IMR-90 (cell line): Measurements from ENCODE around the gene AMOTL2. TPM values are rescaled to one million over a fixed set of nuclear protein-coding genes. Genes with fewer than 3 reads are reported as not detected.

Source experiments
- ATAC-seq: fragments of 200-7000 bp; cut with Tn5 transposase; 2 replicates; pipeline ENCODE4 v1.9.1; 2020; ENCODE audit warnings: low read depth, mild to moderate bottlenecking, moderate library complexity
- BruUV-seq: library from RNA; stranded (reverse); fragments of 400-500 nt; replicated peaks from 2 replicates; lab custom pipeline; 2021; lab: Mats Ljungman, UMichigan
- CTCF ChIA-PET: fragments of 300-600 bp; formaldehyde crosslinking; extraction: SDS; loops from one replicate; lab custom pipeline; 2021; ENCODE audit warnings: antibody characterized with exemption; lab: Yijun Ruan, JAX
- POLR2A ChIA-PET: fragments of 300-600 bp; sonication (Branson Sonifier 250); formaldehyde crosslinking; loops from one replicate; lab custom pipeline; 2022; ENCODE audit warnings: antibody characterized with exemption; ENCODE audit not compliant: unreplicated experiment; lab: Charles Lee
- DNase-seq: peaks from one replicate; pipeline ENCODE4 v3.0.0; 2013
- H2AFZ ChIP-seq: replicated peaks from 2 replicates; pipeline ENCODE3; 2013; ENCODE audit warnings: low read length, mild to moderate bottlenecking; ENCODE audit not compliant: poor library complexity
- H2AK5ac ChIP-seq: 2 replicates; pipeline ENCODE4 v1.6.1; 2013; ENCODE audit warnings: low read depth, low read length, inconsistent platforms
- H2AK9ac ChIP-seq: replicated peaks from 2 replicates; pipeline ENCODE3; 2013; ENCODE audit warnings: mild to moderate bottlenecking, low read depth, low read length, moderate library complexity; ENCODE audit not compliant: poor library complexity
- H2BK120ac ChIP-seq: 2 replicates; pipeline ENCODE4 v1.6.1; 2013; ENCODE audit warnings: low read depth, low read length, inconsistent platforms
- H2BK15ac ChIP-seq: 3 replicates; pipeline ENCODE4 v1.6.1; 2013; ENCODE audit warnings: low read depth, low read length, inconsistent platforms
- H2BK20ac ChIP-seq: 2 replicates; pipeline ENCODE4 v1.6.1; 2013; ENCODE audit warnings: low read depth, mild to moderate bottlenecking, inconsistent platforms, low read length, moderate library complexity
- H2BK5ac ChIP-seq: 2 replicates; pipeline ENCODE4 v1.6.1; 2013; ENCODE audit warnings: mild to moderate bottlenecking, low read depth, low read length, inconsistent platforms; ENCODE audit not compliant: poor library complexity, severe bottlenecking
- H3K14ac ChIP-seq: replicated peaks from 2 replicates; pipeline ENCODE4 v1.6.1; 2013; ENCODE audit warnings: low read depth, low read length, inconsistent platforms
- H3K18ac ChIP-seq: 2 replicates; pipeline ENCODE4 v1.6.1; 2013; ENCODE audit warnings: low read depth, low read length, control low read depth
- H3K23ac ChIP-seq: 2 replicates; pipeline ENCODE4 v1.6.1; 2013; ENCODE audit warnings: low read depth, low read length, inconsistent platforms
- H3K27ac ChIP-seq: 2 replicates; pipeline ENCODE4 v1.5.1; 2013; ENCODE audit warnings: mild to moderate bottlenecking, control low read depth, low read length; ENCODE audit not compliant: insufficient read depth
- H3K27me3 ChIP-seq: 2 replicates; pipeline ENCODE4 v1.6.1; 2013; ENCODE audit warnings: low read length; ENCODE audit not compliant: control insufficient read depth, insufficient read depth
- H3K36me3 ChIP-seq: 2 replicates; pipeline ENCODE4 v1.6.1; 2013; ENCODE audit warnings: low read length, mixed read lengths; ENCODE audit not compliant: control insufficient read depth, insufficient read depth
- H3K4ac ChIP-seq: 2 replicates; pipeline ENCODE4 v1.6.1; 2013; ENCODE audit warnings: low read depth, low read length, inconsistent platforms
- H3K4me1 ChIP-seq: 2 replicates; pipeline ENCODE4 v1.6.1; 2013; ENCODE audit warnings: low read length, mixed read lengths; ENCODE audit not compliant: control insufficient read depth, insufficient read depth
- H3K4me2 ChIP-seq: 2 replicates; pipeline ENCODE4 v1.6.1; 2013; ENCODE audit warnings: low read depth, mild to moderate bottlenecking, control low read depth, low read length, moderate library complexity
- H3K4me3 ChIP-seq: 2 replicates; pipeline ENCODE4 v1.5.1; 2013; ENCODE audit warnings: low read depth, mild to moderate bottlenecking, control low read depth, low read length, moderate library complexity; ENCODE audit not compliant: insufficient read depth
- H3K56ac ChIP-seq: 2 replicates; pipeline ENCODE4 v1.6.1; 2013; ENCODE audit warnings: low read length, inconsistent platforms; ENCODE audit not compliant: insufficient read depth; ENCODE audit errors: extremely low read depth
- H3K79me1 ChIP-seq, 2 experiments: 2 replicates each; pipeline ENCODE4 v1.6.1; 2013; ENCODE audit warnings: low read length in 2 of 2, inconsistent platforms in 1 of 2, low read depth in 1 of 2
- H3K9ac ChIP-seq: 2 replicates; pipeline ENCODE4 v1.6.1; 2013; ENCODE audit warnings: low read depth, low read length, control low read depth
- H3K9me1 ChIP-seq: 2 replicates; pipeline ENCODE4 v1.6.1; 2013; ENCODE audit warnings: low read length, inconsistent platforms; ENCODE audit not compliant: insufficient read depth
- H3K9me3 ChIP-seq: 2 replicates; pipeline ENCODE4 v1.6.1; 2013; ENCODE audit warnings: low read length; ENCODE audit not compliant: control insufficient read depth, insufficient read depth
- H4K20me1 ChIP-seq: 2 replicates; pipeline ENCODE4 v1.6.1; 2013; ENCODE audit warnings: low read length, inconsistent platforms; ENCODE audit not compliant: insufficient read depth
- H4K5ac ChIP-seq: 2 replicates; pipeline ENCODE4 v1.6.1; 2013; ENCODE audit warnings: mild to moderate bottlenecking, low read depth, low read length, control low read depth
- H4K8ac ChIP-seq, 2 experiments: 2 replicates each; pipeline ENCODE4 v1.6.1; 2013; ENCODE audit warnings: low read depth in 2 of 2, low read length in 2 of 2, control low read depth in 1 of 2, inconsistent platforms in 1 of 2
- H4K91ac ChIP-seq: 2 replicates; pipeline ENCODE4 v1.6.1; 2013; ENCODE audit warnings: low read depth, low read length, inconsistent platforms; ENCODE audit not compliant: insufficient read depth
- MXI1 ChIP-seq: IDR thresholded peaks from 2 replicates; pipeline ENCODE4 v1.6.1; 2012; ENCODE audit warnings: low read depth, mild to moderate bottlenecking, low read length, moderate library complexity, borderline replicate concordance
- WGBS, 2 experiments: methylation state at CpG; one replicate each; pipeline versions ENCODE4 v1.1.5 to v1.1.7; 2013; ENCODE audit warnings: missing lambda C conversion rate in 2 of 2; ENCODE audit not compliant: insufficient read length in 1 of 2; ENCODE audit errors: extremely low coverage in 2 of 2; 5-methylcytosine and 5-hydroxymethylcytosine counted together
- dilution Hi-C: fragments of 300-500 bp; cut with HindIII; formaldehyde crosslinking; loops from one replicate; pipeline ENCODE4 v1.14.3; 2018; ENCODE audit warnings: low sequenced_read_pairs; ENCODE audit not compliant: unreplicated experiment
- in situ Hi-C: fragments of 300-500 bp; cut with MboI; formaldehyde crosslinking; loops from 3 replicates; pipeline ENCODE4 v1.14.3; 2019; ENCODE audit warnings: low sequenced_read_pairs, inconsistent platforms, mixed read lengths
- intact Hi-C: fragments of 100-400 bp; cut with micrococcal nuclease; formaldehyde crosslinking; loops from 2 replicates; pipeline ENCODE4 v1.10.0; 2022
- polyA plus RNA-seq, 3 experiments: library from polyadenylated mRNA; depleted of rRNA; stranded (reverse); fragments of >200 nt; gene quantifications; 2 replicates each; pipeline ENCODE4 v1.2.3, GENCODE V29; 2012; ENCODE audit warnings: low replicate concordance in 1 of 3
- total RNA-seq: library from RNA; depleted of rRNA; stranded (reverse); fragments of >200 nt; gene quantifications from 2 replicates; pipeline ENCODE4 v1.2.3, GENCODE V29; 2012

AMOTL2 gene
- total and polyA plus RNA-seq, 2 of the 4 experiments (the other 2 are of a cell fraction): 162 to 176 TPM

GRCh38 chr3:134376385-134376765 lies 2.1 kb upstream of the AMOTL2 start:
- H4K20me1 ChIP-seq: peaks cover 25% of the 10 kb centered on the region
- dilution Hi-C loops (no loop called here), intact Hi-C loops (no loop called here), in situ Hi-C loops (no loop called here)
- H2BK5ac ChIP-seq: no peak overlapping the region
- H2AK9ac ChIP-seq: no peak overlapping the region
- H3K14ac ChIP-seq: no peak overlapping the region
- H3K4me2 ChIP-seq: no peak overlapping the region
- H3K4me3 ChIP-seq: no peak overlapping the region
- H3K23ac ChIP-seq: no peak overlapping the region
- ChIA-PET POLR2A (interaction anchor here (0.6 kb wide), 1 partner anchor 1940 kb away, joined by 9 read pairs; no protein-coding TSS in a partner anchor), CTCF (interaction anchor here (0.8 kb wide), 1 partner anchor 97 kb away, joined by 4 read pairs; no protein-coding TSS in a partner anchor)
- peak overlapping the region; percentile 33 for H2AFZ ChIP-seq
- 0 out of 3 replicates have a peak overlapping the region, but pooled peaks have one; percentile 100 for H2BK15ac ChIP-seq
- H2BK20ac ChIP-seq: no peak overlapping the region
- 0 out of 2 replicates have a peak overlapping the region, but pooled peaks have one; percentile 37 for H4K91ac ChIP-seq
- H3K9me3 ChIP-seq: 0 out of 2 replicates have a peak, but pooled peaks cover 3% of the 10 kb centered on the region
- peaks cover 9% of the 10 kb centered on the region; the same call in 1 of the 2 replicates for H3K4me1 ChIP-seq
- no peak overlapping the region for H4K8ac ChIP-seq
- H3K9me1 ChIP-seq: peaks cover 3% of the 10 kb centered on the region; the same call in 1 of the 2 replicates
- H3K79me1 ChIP-seq: peaks cover 6 to 15% of the 10 kb centered on the region in 2 experiments; a peak in 3 of 4 replicates
- no peak overlapping the region for H3K18ac ChIP-seq
- no peak overlapping the region; the same call in 1 of the 2 replicates for H3K4ac ChIP-seq
- TF ChIP-seq MXI1: no peak
- H4K5ac ChIP-seq: no peak overlapping the region
- H3K27me3 ChIP-seq: no peaks in the 10 kb centered on the region
- H3K36me3 ChIP-seq: peaks cover 10% of the 10 kb centered on the region
- 0 out of 2 replicates have a peak overlapping the region, but pooled peaks have one; percentile 3 for H2BK120ac ChIP-seq
- ATAC-seq: no peak
- BruUV-seq: no TSS peak
- no peak overlapping the region for H3K27ac ChIP-seq
- no peak for DNase-seq
- H3K56ac ChIP-seq: no peak overlapping the region
- whole genome bisulfite sequencing, 2 experiments: no CpG with 5 or more reads among the region's 4 CpGs
- H2AK5ac ChIP-seq: peak overlapping the region; percentile 66; the same call in 1 of the 2 replicates
- H3K9ac ChIP-seq: no peak overlapping the region
